ENCODE results near the gene GRIPAP1. TPM values are rescaled to one million over a fixed set of nuclear protein-coding genes. Genes with fewer than 3 reads are reported as not detected.

The GRIPAP1 gene
- total and polyA plus RNA-seq, 2 of the 13 experiments (the other 11 are each of a cell fraction or from before 2014, with no cell fraction given): 16.1 to 22.6 TPM

DNA sequence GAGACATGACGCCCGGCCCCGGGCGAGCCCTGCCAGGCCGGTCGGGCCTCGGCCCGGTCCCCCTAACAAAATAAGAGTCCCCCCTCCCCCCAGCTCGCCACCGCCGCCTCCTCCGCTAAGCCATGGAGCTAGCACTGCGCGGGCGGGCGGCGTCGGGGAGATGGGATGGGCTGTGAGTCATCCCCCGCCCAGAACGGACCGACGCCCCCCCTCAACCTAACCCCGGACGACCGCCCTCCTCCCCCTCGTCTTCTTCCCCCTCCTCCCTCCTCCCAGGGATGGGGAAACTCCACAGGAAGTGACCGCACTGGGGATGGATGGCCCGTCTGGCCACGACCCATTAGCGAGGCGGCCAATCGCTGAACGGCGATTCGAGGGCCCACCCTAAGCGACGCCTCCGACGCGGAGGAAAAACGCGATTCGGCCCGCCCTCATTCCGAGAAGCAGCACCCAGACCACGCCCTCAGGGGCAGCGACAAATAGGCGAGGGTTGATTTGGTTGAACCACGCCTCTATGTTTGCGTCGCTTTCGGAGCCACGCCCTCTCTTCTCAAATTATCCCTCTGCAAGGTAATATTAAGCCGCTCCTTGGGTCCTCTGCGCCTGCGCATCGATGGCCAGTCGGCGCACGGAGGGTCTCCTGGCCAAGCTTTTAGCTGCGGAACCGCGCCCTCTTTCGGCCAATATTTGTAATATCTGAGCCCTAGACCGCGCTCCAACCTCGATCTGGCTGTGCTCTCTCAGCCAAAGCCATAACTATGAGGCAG is 41.3 kb upstream of the GRIPAP1 start, which contains the start of gene TFE3 (continued):
- TF ChIP-seq ZNF720 (CRISPR knock-in tag; IDR thresholded peaks at IDR 0.05): no peak
- TF ChIP-seq ELF4 (CRISPR knock-in tag; IDR thresholded peaks at IDR 0.05; ENCODE audit: borderline replicate concordance): no peak
- TF ChIP-seq CBX1 (IDR thresholded peaks at IDR 0.05; ENCODE audit: low read depth): no peak
- no peak for TF ChIP-seq ZNF251 (CRISPR knock-in tag; IDR thresholded peaks at IDR 0.05)
- TF ChIP-seq ZNF788 (CRISPR knock-in tag; IDR thresholded peaks at IDR 0.05; ENCODE audit: borderline replicate concordance): no peak
- TF ChIP-seq ZNF510 (CRISPR knock-in tag; IDR thresholded peaks at IDR 0.05; ENCODE audit: low read depth): no peak
- TF ChIP-seq, protein P1, sequence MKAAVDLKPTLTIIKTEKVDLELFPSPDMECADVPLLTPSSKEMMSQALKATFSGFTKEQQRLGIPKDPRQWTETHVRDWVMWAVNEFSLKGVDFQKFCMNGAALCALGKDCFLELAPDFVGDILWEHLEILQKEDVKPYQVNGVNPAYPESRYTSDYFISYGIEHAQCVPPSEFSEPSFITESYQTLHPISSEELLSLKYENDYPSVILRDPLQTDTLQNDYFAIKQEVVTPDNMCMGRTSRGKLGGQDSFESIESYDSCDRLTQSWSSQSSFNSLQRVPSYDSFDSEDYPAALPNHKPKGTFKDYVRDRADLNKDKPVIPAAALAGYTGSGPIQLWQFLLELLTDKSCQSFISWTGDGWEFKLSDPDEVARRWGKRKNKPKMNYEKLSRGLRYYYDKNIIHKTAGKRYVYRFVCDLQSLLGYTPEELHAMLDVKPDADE (CRISPR knock-in tag; IDR thresholded peaks at IDR 0.05): no peak
- peak; percentile 28; the same call in 1 of the 2 replicates for TF ChIP-seq PITX1 (CRISPR knock-in tag; IDR thresholded peaks at IDR 0.05)
- no peak for TF ChIP-seq ZNF12 (CRISPR knock-in tag; IDR thresholded peaks at IDR 0.05)
- no peak for TF ChIP-seq ADNP (CRISPR knock-in tag; IDR thresholded peaks at IDR 0.05)
- no peak for TF ChIP-seq ATF7 (IDR thresholded peaks at IDR 0.05)
- no peak for TF ChIP-seq ATF7 (CRISPR knock-in tag; IDR thresholded peaks at IDR 0.05)
- no peak for TF ChIP-seq ISX (CRISPR knock-in tag; conservative IDR thresholded peaks at IDR 0.05)
- TF ChIP-seq ZNF773 (CRISPR knock-in tag; IDR thresholded peaks at IDR 0.05; ENCODE audit: borderline replicate concordance): no peak
- no peak for TF ChIP-seq ZNF546 (CRISPR knock-in tag; conservative IDR thresholded peaks at IDR 0.05)
- no peak for TF ChIP-seq ZNF879 (CRISPR knock-in tag; IDR thresholded peaks at IDR 0.05)
- TF ChIP-seq ZNF619 (CRISPR knock-in tag; IDR thresholded peaks at IDR 0.05): no peak
- no peak for TF ChIP-seq HMGA1 (CRISPR knock-in tag; conservative IDR thresholded peaks at IDR 0.05)
- TF ChIP-seq SP1 (IDR thresholded peaks at IDR 0.05): no peak
- peak; percentile 60 for TF ChIP-seq SP1 (CRISPR knock-in tag; IDR thresholded peaks at IDR 0.05)
- TF ChIP-seq RARG (CRISPR knock-in tag; IDR thresholded peaks at IDR 0.05; ENCODE audit: low read depth): no peak
- TF ChIP-seq, protein P2, sequence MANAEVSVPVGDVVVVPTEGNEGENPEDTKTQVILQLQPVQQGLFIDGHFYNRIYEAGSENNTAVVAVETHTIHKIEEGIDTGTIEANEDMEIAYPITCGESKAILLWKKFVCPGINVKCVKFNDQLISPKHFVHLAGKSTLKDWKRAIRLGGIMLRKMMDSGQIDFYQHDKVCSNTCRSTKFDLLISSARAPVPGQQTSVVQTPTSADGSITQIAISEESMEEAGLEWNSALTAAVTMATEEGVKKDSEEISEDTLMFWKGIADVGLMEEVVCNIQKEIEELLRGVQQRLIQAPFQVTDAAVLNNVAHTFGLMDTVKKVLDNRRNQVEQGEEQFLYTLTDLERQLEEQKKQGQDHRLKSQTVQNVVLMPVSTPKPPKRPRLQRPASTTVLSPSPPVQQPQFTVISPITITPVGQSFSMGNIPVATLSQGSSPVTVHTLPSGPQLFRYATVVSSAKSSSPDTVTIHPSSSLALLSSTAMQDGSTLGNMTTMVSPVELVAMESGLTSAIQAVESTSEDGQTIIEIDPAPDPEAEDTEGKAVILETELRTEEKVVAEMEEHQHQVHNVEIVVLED (CRISPR knock-in tag; IDR thresholded peaks at IDR 0.05; ENCODE audit: borderline replicate concordance): no peak; the same call in 1 of the 2 replicates
- TF ChIP-seq ZFYVE20 (CRISPR knock-in tag; IDR thresholded peaks at IDR 0.05; ENCODE audit: borderline replicate concordance, low read depth): no peak
- TF ChIP-seq PHF5A (CRISPR knock-in tag; IDR thresholded peaks at IDR 0.05; ENCODE audit: low read depth, unreplicated experiment): no peak
- 0 out of 2 replicates have a peak, but pooled peaks have one; percentile 28 for TF ChIP-seq ETV5 (CRISPR knock-in tag; IDR thresholded peaks at IDR 0.05; ENCODE audit: borderline replicate concordance)
- TF ChIP-seq KDM6A (CRISPR knock-in tag; IDR thresholded peaks at IDR 0.05; ENCODE audit: low read depth): no peak
- TF ChIP-seq ZNF101 (CRISPR knock-in tag; IDR thresholded peaks at IDR 0.05; ENCODE audit: borderline replicate concordance, low read depth): no peak
- TF ChIP-seq ARNT (IDR thresholded peaks at IDR 0.05): no peak
- TF ChIP-seq ZNF317 (CRISPR knock-in tag; IDR thresholded peaks at IDR 0.05): no peak
- no peak for TF ChIP-seq AHR (CRISPR knock-in tag; IDR thresholded peaks at IDR 0.05)
